ENCODE measurements around the gene SLC7A4.

The SLC7A4 gene

DNA sequence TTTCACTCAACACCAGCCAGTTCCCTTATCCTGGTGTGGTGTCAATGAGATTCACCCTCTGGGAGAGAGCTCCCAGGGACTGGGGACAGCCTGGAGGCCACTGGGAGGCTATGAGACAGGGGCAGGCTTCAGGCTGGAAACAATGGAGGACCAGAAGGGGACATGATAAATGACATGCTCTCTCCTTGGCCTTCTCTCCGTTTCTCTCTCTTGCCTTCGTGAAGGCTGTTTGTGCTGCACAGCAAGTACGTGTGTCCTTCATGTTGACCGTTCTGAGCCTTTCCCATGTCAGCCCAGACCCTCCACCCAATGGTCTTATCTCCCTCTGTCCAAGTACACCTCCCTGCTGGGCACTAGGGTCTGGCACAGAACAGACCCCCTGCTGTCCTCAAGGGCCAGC lies 51.8 kb downstream of the SLC7A4 start:
- no peak for DNase-seq

DNA sequence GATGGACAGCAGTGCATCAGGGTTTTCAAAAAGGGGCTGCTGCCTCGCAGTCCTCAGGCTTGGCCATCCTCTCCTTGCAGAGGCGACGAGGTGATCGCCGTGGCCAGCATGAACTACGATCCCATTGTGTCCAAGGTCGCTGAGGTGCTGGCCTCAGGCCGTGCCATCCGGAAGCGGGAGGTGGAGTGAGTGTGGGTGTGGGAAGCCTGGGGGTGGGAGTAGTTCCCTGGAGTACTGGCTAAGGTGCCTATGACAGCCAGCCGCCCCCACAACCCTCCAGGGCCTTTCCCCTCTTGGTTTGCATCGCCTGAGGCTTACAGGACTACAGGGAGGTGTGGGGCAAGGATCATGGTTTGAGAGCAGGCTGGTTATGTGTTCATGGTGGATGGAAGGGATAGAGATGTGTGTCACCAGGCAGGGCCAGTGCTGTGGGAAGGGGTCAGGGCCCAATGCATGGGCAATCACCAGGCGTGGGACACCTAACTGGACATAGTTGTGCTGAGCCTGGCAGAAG lies 52.4 kb downstream of the SLC7A4 start:
- peak; percentile 27 for DNase-seq

DNA sequence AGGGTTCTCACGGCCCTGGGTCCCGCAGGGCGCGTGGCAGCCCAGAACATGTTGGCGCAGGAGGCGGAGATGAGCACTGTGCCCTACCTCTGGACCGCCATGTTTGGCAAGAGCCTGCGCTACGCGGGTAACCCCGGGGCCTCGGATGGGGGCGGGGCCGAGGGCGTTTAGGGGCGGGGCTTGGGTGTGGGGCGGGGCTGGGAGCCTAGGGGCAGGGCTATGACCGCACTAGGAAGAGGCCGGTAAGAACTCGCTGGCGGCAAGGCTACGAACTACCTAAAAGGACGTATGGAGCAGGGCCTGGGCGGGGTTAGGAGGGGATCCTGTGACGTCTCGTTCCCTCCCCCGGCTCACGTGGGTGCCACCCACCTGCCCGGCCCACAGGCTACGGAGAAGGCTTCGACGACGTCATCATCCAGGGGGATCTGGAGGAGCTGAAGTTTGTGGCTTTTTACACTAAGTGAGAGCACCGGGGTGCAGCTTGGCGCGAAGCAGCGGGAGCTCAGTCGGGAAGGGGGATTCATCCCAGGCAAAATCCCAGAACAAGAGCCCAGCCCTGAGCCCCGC lies 53.0 kb downstream of the SLC7A4 start:
- DNase-seq, result peak; percentile 96
